K562 (cell line): ENCODE measurements around the gene MMP15. TPM values are rescaled to one million over a fixed set of nuclear protein-coding genes. Genes with fewer than 3 reads are reported as not detected.

Experiments used
- FOXK1 ChIP-seq: sonication (generic); formaldehyde crosslinking; IDR thresholded peaks from 2 replicates; pipeline ENCODE4 v1.8.0; 2022; ENCODE audit warnings: missing genetic modification reagents, mild to moderate bottlenecking, borderline replicate concordance
- GABPB2 ChIP-seq: fragments of 250-450 bp; sonication (Bioruptor Pico); conservative IDR thresholded peaks from 2 replicates; pipeline ENCODE4 v1.5.1; 2021; ENCODE audit warnings: mild to moderate bottlenecking
- KDM5B ChIP-seq: fragments of 200-600 bp; sonication (generic); IDR thresholded peaks from 2 replicates; pipeline ENCODE4 v1.6.1; 2012; ENCODE audit warnings: low read depth, mild to moderate bottlenecking, moderate library complexity, low read length, control low read depth, inconsistent platforms; ENCODE audit not compliant: insufficient replicate concordance
- KLF6 ChIP-seq: fragments of 250-450 bp; sonication (Bioruptor Pico); IDR thresholded peaks from 2 replicates; pipeline ENCODE4 v1.4.0; 2020; ENCODE audit warnings: mild to moderate bottlenecking, moderate library complexity, borderline replicate concordance
- MAFG ChIP-seq: fragments of 450-650 bp; conservative IDR thresholded peaks from 2 replicates; pipeline ENCODE4 v1.6.1; 2016; ENCODE audit warnings: missing genetic modification characterization, missing compliant biosample characterization
- MBD2 ChIP-seq: sonication (generic); IDR thresholded peaks from 2 replicates; pipeline ENCODE4 v1.6.1; 2016; ENCODE audit warnings: low read depth, borderline replicate concordance
- MIER1 ChIP-seq: fragments of 450-650 bp; IDR thresholded peaks from 2 replicates; pipeline ENCODE4 v1.6.1; 2016; ENCODE audit warnings: antibody characterized with exemption, mild to moderate bottlenecking, low read depth
- NELFE ChIP-seq: IDR thresholded peaks from 2 replicates; pipeline ENCODE4 v1.6.1; 2011; ENCODE audit warnings: mild to moderate bottlenecking; ENCODE audit not compliant: insufficient read depth, insufficient read length
- PHF21A ChIP-seq: fragments of 450-650 bp; IDR thresholded peaks from 2 replicates; pipeline ENCODE4 v1.6.1; 2017; ENCODE audit warnings: low read depth, borderline replicate concordance
- POLR2A ChIP-seq: fragments of 450-650 bp; conservative IDR thresholded peaks from 2 replicates; pipeline ENCODE4 v1.6.1; 2016
- POU5F1 ChIP-seq: fragments of 150-350 bp; IDR thresholded peaks from 2 replicates; pipeline ENCODE4 v1.6.1; 2014; ENCODE audit warnings: borderline replicate concordance, low read length, low read depth, mild to moderate bottlenecking; ENCODE audit not compliant: partially characterized antibody
- RFX7 ChIP-seq: fragments of 250-450 bp; sonication (Bioruptor Pico); IDR thresholded peaks from 2 replicates; pipeline ENCODE4 v1.5.1; 2021; ENCODE audit warnings: mild to moderate bottlenecking
- SMAD3 ChIP-seq: fragments of 450-650 bp; formaldehyde crosslinking; conservative IDR thresholded peaks from 2 replicates; pipeline ENCODE4 v1.4.0; 2020; ENCODE audit warnings: mild to moderate bottlenecking
- TFAM ChIP-seq: fragments of 250-450 bp; sonication (Bioruptor Pico); conservative IDR thresholded peaks from 2 replicates; pipeline ENCODE4 v1.5.0; 2021; ENCODE audit warnings: mild to moderate bottlenecking, moderate library complexity
- ZKSCAN1 ChIP-seq: fragments of 150-350 bp; IDR thresholded peaks from 2 replicates; pipeline ENCODE4 v1.6.1; 2016; ENCODE audit warnings: low read depth, low read length
- ZNF764 ChIP-seq: fragments of 250-450 bp; sonication (Bioruptor Pico); IDR thresholded peaks from 2 replicates; pipeline ENCODE4 v1.4.0; 2020; ENCODE audit warnings: low read depth, mild to moderate bottlenecking, moderate library complexity
- polyA plus RNA-seq, 8 experiments: library from polyadenylated mRNA; depleted of rRNA in 4 of 8; stranded (reverse) in 5 of 8; unstranded in 3 of 8; fragments of >200 nt; fragmentation: Nextera tagmentation in 2 of 8; fragmentation: Illumina TruSeq in 1 of 8; extraction: Ambion mirVana in 2 of 8; extraction: Trizol in 1 of 8; gene quantifications; 2 replicates each; pipeline versions ENCODE4 v1.2.1 to v1.2.3, GENCODE V29; 2011 to 2014; ENCODE audit warnings: inconsistent platforms in 1 of 8, missing spikeins in 1 of 8
- total RNA-seq, 7 experiments: library from RNA; depleted of rRNA in 6 of 7; stranded (reverse); fragments of >200 nt in 6 of 7; fragmentation: Illumina TruSeq in 2 of 7; extraction: Trizol in 2 of 7; gene quantifications; 2 replicates each; pipeline versions ENCODE4 v1.2.1 to v1.2.3, GENCODE V29; 2011 to 2021; ENCODE audit warnings: low replicate concordance in 1 of 7
- TF ChIP-seq, protein P1 (sequence below): sonication (generic); formaldehyde crosslinking; IDR thresholded peaks from 2 replicates; pipeline ENCODE4 v1.9.0; 2022; ENCODE audit warnings: mild to moderate bottlenecking, missing genetic modification reagents
- TF ChIP-seq, protein P2 (sequence below): fragments of 450-650 bp; IDR thresholded peaks from 2 replicates; pipeline ENCODE4 v1.6.1; 2016; ENCODE audit warnings: antibody characterized with exemption
- TF ChIP-seq, protein P3 (sequence below): fragments of 450-650 bp; IDR thresholded peaks from one replicate; pipeline ENCODE4 v1.6.1; 2018; ENCODE audit warnings: mild to moderate bottlenecking, moderate library complexity; ENCODE audit not compliant: partially characterized antibody
- TF ChIP-seq, protein P4 (sequence below): fragments of 250-450 bp; sonication (Bioruptor Pico); IDR thresholded peaks from 2 replicates; pipeline ENCODE4 v1.8.0; 2021; ENCODE audit warnings: borderline replicate concordance, mild to moderate bottlenecking, moderate library complexity; ENCODE audit not compliant: poor library complexity, severe bottlenecking
- TF ChIP-seq, protein P5 (sequence below): fragments of 250-450 bp; sonication (Bioruptor Pico); IDR thresholded peaks from 2 replicates; pipeline ENCODE4 v1.5.0; 2021

Gene MMP15
- total and polyA plus RNA-seq, 9 of the 15 experiments (the other 6 are each of a cell fraction or from before 2014, with no cell fraction given): 0.01 to 20.4 (median 5.5) TPM

DNA sequence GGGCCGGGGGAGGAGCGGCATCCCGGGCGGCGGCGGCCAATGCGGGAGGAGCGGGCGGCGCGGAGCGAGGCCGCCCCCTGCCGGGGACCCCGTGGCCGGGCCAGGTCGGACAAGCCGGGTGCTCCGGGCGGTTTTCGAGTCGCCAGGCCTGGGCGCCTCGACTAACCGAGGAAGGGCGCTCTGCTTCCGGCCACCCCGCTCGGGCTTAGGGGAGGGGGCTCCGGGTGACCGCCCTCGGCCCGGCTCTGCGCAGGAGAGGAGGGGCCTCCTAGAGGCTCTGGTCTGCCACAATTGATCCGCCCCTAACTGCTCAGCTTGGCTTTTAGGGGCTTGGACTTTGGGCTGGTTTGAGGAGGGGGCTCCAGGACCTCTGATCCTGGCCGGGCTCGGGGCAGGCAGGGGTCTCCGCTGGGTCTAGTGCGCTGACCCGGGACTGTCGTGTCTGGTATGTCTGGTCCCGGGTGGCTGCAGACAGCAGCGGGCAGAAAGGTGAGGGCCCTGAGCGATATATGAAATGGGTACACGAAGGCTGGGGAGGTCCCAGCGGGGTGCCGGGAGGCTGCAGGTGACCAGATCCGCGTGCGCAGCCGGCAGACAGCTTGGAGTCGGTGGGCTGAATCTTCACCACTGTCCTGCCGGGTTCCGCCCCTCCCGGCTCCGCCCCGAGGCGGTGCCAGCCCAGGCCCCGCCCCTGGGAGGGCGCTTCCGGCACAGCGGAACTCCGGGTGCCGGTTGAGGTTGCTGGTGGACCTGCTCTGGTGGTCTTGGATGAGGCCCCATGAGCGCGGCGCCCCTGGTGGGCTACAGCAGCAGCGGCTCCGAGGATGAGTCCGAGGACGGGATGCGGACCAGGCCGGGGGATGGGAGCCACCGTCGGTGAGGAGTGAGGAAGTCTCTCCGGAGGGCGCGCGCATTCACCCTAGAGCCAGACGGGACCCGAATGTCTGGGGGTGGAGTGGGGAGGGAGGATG, 24.6 kb upstream of the MMP15 start, which contains the start of gene USB1 (continued):
- TF ChIP-seq PHF21A (no peak), POU5F1 (no peak), KLF6 (CRISPR knock-in tag) (no peak), GABPB2 (no peak), KDM5B (peak; percentile 67), MBD2 (peak; percentile 13; the same call in 1 of the 2 replicates), MAFG (tag) (no peak), ZNF764 (no peak; the same call in 1 of the 2 replicates), POLR2A (peak; percentile 88), ZKSCAN1 (no peak), MIER1 (peak; percentile 42; the same call in 1 of the 2 replicates), FOXK1 (CRISPR knock-in tag) (no peak), TFAM (CRISPR knock-in tag) (no peak), SMAD3 (CRISPR knock-in tag) (no peak), NELFE (no peak), RFX7 (CRISPR knock-in tag) (no peak)
- TF ChIP-seq, protein P1, sequence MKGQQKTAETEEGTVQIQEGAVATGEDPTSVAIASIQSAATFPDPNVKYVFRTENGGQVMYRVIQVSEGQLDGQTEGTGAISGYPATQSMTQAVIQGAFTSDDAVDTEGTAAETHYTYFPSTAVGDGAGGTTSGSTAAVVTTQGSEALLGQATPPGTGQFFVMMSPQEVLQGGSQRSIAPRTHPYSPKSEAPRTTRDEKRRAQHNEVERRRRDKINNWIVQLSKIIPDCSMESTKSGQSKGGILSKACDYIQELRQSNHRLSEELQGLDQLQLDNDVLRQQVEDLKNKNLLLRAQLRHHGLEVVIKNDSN (CRISPR knock-in tag): 0 out of 2 replicates have a peak, but pooled peaks have one; percentile 42
- TF ChIP-seq, protein P2, sequence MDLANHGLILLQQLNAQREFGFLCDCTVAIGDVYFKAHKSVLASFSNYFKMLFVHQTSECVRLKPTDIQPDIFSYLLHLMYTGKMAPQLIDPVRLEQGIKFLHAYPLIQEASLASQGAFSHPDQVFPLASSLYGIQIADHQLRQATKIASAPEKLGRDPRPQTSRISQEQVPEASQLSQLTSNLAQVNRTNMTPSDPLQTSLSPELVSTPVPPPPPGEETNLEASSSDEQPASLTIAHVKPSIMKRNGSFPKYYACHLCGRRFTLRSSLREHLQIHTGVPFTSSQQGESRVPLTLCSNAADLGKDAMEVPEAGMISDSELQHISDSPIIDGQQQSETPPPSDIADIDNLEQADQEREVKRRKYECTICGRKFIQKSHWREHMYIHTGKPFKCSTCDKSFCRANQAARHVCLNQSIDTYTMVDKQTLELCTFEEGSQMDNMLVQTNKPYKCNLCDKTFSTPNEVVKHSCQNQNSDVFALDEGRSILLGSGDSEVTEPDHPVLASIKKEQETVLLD: 0 out of 2 replicates have a peak, but pooled peaks have one; percentile 57
- TF ChIP-seq, protein P3, sequence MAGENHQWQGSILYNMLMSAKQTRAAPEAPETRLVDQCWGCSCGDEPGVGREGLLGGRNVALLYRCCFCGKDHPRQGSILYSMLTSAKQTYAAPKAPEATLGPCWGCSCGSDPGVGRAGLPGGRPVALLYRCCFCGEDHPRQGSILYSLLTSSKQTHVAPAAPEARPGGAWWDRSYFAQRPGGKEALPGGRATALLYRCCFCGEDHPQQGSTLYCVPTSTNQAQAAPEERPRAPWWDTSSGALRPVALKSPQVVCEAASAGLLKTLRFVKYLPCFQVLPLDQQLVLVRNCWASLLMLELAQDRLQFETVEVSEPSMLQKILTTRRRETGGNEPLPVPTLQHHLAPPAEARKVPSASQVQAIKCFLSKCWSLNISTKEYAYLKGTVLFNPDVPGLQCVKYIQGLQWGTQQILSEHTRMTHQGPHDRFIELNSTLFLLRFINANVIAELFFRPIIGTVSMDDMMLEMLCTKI: no peak
- TF ChIP-seq, protein P4, sequence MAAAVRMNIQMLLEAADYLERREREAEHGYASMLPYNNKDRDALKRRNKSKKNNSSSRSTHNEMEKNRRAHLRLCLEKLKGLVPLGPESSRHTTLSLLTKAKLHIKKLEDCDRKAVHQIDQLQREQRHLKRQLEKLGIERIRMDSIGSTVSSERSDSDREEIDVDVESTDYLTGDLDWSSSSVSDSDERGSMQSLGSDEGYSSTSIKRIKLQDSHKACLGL (CRISPR knock-in tag): no peak
- TF ChIP-seq, protein P5, sequence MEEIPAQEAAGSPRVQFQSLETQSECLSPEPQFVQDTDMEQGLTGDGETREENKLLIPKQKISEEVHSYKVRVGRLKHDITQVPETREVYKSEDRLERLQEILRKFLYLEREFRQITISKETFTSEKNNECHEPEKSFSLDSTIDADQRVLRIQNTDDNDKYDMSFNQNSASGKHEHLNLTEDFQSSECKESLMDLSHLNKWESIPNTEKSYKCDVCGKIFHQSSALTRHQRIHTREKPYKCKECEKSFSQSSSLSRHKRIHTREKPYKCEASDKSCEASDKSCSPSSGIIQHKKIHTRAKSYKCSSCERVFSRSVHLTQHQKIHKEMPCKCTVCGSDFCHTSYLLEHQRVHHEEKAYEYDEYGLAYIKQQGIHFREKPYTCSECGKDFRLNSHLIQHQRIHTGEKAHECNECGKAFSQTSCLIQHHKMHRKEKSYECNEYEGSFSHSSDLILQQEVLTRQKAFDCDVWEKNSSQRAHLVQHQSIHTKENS (CRISPR knock-in tag): no peak
